GM12874 (cell line): ENCODE results near the gene ZNF385D.

ENCODE experiments used
- CTCF ChIP-seq: IDR thresholded peaks from 2 replicates; pipeline ENCODE4 v1.5.1; 2011; ENCODE audit warnings: low read depth, mild to moderate bottlenecking, control low read depth, low read length, moderate library complexity; ENCODE audit not compliant: insufficient read depth

ZNF385D gene

DNA sequence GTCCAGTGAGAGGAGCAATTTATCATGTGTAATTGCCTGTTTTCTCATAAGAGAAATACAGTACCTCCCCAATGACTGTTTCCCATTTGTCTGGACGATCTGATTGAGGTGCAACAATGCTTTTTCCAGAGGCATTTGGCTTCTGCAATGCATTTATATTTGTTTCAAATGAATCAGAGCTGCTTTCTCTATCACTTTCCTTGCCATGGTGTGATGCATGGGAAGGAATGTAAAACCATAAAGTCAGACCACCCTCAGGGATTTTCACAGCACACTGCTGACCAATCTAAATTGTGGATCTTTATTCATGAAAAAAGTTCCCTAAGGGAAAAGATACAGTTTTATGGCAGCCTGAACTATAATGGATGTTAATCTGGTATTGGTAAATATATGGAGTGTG lies 333.0 kb downstream of the ZNF385D start:
- TF ChIP-seq CTCF: no peak

DNA sequence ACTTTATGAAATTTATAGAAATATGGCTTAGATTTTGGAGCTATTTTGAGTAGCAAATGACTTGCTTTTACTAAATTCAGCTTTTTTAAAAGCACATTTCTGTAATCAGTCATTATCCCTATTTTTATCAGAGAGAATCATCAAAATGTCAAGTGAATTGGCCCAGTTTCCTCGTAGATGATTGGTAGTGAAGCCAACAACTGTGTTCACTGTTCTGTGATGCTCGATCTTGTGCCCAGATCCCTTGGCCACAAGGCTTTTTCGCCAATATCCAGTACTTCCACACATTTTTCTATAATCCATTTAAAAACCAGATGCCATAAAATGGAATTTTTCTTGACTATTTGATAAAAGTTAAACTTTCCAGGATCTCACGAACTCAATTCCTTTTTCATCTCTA lies 336.5 kb downstream of the ZNF385D start:
- TF ChIP-seq CTCF: no peak

GRCh38 chr3:21411058-21411457 lies 340.0 kb downstream of the ZNF385D start:
- no peak for TF ChIP-seq CTCF

DNA sequence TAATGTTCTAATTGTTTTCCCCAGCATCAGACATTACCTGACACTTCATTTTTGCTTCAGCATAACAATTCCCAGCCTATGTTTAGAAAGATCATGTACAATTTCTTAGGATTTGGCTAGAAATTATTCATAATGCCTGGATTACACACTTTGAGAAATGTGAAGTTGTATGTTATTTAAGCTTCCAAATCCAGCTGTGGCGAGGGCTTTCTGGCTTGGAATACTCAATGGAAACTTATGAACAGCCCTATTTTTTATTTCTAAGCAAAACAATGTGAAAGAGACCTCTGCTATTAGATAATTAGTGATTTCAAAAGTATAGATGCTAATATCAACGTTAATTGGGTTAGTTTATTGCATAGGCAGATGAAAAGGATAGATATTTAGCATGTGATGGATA lies 341.6 kb downstream of the ZNF385D start:
- TF ChIP-seq CTCF: no peak

GRCh38 chr3:21407743-21408142 lies 343.3 kb downstream of the ZNF385D start:
- no peak for TF ChIP-seq CTCF

- no peak for TF ChIP-seq CTCF
Measured at GRCh38 chr3:21405671-21406667, 345.0 kb downstream of the ZNF385D start.

DNA sequence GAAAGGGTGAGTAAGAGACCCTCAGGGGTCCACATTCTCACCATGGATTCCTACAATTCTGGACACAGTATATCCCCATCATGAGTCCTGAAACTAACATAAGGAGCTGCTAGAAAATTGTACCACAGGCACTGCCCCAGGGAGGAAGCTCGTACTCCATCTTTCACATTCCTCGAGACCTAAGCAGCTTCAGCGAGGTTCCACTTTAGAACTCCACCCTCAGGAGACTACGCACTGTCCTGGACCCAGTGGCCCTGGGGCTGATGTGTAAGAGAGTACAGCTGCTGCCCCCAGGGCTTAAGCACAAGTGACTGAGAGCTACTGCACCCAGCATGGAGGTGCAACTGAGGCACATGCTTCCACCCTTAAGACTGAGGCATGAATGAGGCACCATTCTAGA lies 352.5 kb downstream of the ZNF385D start:
- no peak for TF ChIP-seq CTCF
